B cell (primary cell): Measurements from ENCODE around the gene ITPR1.

Experiments
- CTCF ChIP-seq: fragments of 200-600 bp; IDR thresholded peaks from one replicate; pipeline ENCODE4 v1.8.0; 2022; ENCODE audit warnings: antibody characterized with exemption, mild to moderate bottlenecking
- EZH2 ChIP-seq: IDR thresholded peaks from 2 replicates; pipeline ENCODE4 v1.6.1; 2012; ENCODE audit warnings: borderline replicate concordance, low read depth, mild to moderate bottlenecking, moderate library complexity, low read length; ENCODE audit not compliant: insufficient read depth, poor library complexity, severe bottlenecking

- TF ChIP-seq CTCF: no peak
- no peak for TF ChIP-seq EZH2
Observed at GRCh38 chr3:4508048-4508981, 15.2 kb downstream of the ITPR1 start.
